Forelimb muscle (tissue), 1 donor: ENCODE results near the gene TFB1M. TPM values are rescaled to one million over a fixed set of nuclear protein-coding genes. Genes with fewer than 3 reads are reported as not detected.
A peak's percentile ranks its signal among the peaks of the same experiment; 100 is the strongest.
"Not testable (repeated sequence)": the region's sequence is repeated elsewhere in the genome, so short reads cannot be mapped to it uniquely, and the experiment has no call there.

Source experiments
- DNase-seq: peaks from one replicate; pipeline ENCODE4 v3.0.0-alpha.2; 2013; ENCODE audit warnings: low read depth
- polyA plus RNA-seq: library from polyadenylated mRNA; unstranded; fragments of 120-200 nt; gene quantifications from one replicate; pipeline ENCODE4 v1.2.1, GENCODE V29; 2013; ENCODE audit not compliant: insufficient read length

TFB1M gene
- polyA plus RNA-seq, 1 donor = 14.3 TPM

GRCh38 chr6:155297669-155298068, 16.6 kb downstream of the TFB1M start:
- DNase-seq = no peak

GRCh38 chr6:155292711-155293110, 21.6 kb downstream of the TFB1M start:
- DNase-seq = no peak

GRCh38 chr6:155291291-155291690, 23.0 kb downstream of the TFB1M start:
- DNase-seq = no peak

- DNase-seq = no peak
Measured at GRCh38 chr6:155290491-155290890, 23.8 kb downstream of the TFB1M start.

- DNase-seq = no peak
Measured at GRCh38 chr6:155287762-155288161, 26.5 kb downstream of the TFB1M start.

GRCh38 chr6:155284775-155285174, 29.5 kb downstream of the TFB1M start:
- DNase-seq = no peak

GRCh38 chr6:155278319-155279049, 35.8 kb downstream of the TFB1M start:
- no peak for DNase-seq

- no peak for DNase-seq
Measured at GRCh38 chr6:155276638-155277037, 37.6 kb downstream of the TFB1M start.

GRCh38 chr6:155275808-155276480, 38.3 kb downstream of the TFB1M start:
- DNase-seq = no peak

- no peak for DNase-seq
Measured at GRCh38 chr6:155274533-155274932, 39.8 kb downstream of the TFB1M start.

GRCh38 chr6:155274106-155274505, 40.2 kb downstream of the TFB1M start:
- no peak for DNase-seq

- DNase-seq = no peak
Measured at GRCh38 chr6:155273431-155273830, 40.9 kb downstream of the TFB1M start.

GRCh38 chr6:155272353-155273232, 41.7 kb downstream of the TFB1M start:
- DNase-seq = peak; percentile 35

GRCh38 chr6:155271145-155271544, 43.1 kb downstream of the TFB1M start:
- no peak for DNase-seq

GRCh38 chr6:155270561-155271091, 43.7 kb downstream of the TFB1M start:
- DNase-seq = no peak

- DNase-seq = no peak
Measured at GRCh38 chr6:155269765-155270164, 44.5 kb downstream of the TFB1M start.

- not testable (repeated sequence) for DNase-seq
Measured at GRCh38 chr6:155268088-155268867, 46.0 kb downstream of the TFB1M start.

GRCh38 chr6:155267411-155267810, 46.9 kb downstream of the TFB1M start:
- DNase-seq = no peak

GRCh38 chr6:155265843-155266535, 48.3 kb downstream of the TFB1M start:
- DNase-seq = no peak

- no peak for DNase-seq
Measured at GRCh38 chr6:155264693-155265320, 49.5 kb downstream of the TFB1M start.
